ENCODE data around the gene PRDX4.
"Not testable (repeated sequence)": the region's sequence is repeated elsewhere in the genome, so short reads cannot be mapped to it uniquely, and the experiment has no call there.

PRDX4 gene

DNA sequence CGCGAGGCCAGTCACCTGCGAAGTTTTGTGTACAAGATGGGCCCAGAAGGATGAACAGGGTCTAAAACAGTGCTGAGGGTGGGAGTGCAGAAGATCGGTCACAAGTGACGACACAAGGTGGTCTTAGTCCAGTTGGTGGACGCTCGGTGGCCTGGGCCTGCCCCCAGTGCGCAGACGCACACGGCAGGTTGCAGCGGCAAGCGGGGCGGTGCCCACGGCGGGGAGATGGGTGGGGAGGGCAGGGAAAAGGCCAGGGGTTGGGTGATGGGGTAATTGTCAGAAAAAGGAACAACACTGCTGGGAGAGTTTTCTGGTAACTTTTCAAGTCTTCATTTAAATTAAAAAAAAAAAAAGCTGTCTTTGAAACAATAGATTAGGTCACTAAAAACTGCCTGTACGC, 1.0 kb upstream of the PRDX4 start:
- in situ Hi-C loops (cut with HindIII; ENCODE audit: low sequenced_read_pairs), result no loop called here
- TF ChIP-seq, protein P1, sequence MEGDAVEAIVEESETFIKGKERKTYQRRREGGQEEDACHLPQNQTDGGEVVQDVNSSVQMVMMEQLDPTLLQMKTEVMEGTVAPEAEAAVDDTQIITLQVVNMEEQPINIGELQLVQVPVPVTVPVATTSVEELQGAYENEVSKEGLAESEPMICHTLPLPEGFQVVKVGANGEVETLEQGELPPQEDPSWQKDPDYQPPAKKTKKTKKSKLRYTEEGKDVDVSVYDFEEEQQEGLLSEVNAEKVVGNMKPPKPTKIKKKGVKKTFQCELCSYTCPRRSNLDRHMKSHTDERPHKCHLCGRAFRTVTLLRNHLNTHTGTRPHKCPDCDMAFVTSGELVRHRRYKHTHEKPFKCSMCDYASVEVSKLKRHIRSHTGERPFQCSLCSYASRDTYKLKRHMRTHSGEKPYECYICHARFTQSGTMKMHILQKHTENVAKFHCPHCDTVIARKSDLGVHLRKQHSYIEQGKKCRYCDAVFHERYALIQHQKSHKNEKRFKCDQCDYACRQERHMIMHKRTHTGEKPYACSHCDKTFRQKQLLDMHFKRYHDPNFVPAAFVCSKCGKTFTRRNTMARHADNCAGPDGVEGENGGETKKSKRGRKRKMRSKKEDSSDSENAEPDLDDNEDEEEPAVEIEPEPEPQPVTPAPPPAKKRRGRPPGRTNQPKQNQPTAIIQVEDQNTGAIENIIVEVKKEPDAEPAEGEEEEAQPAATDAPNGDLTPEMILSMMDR (IDR thresholded peaks at IDR 0.05; ENCODE audit: low read depth, low read length, missing control alignments), result no peak
- H3K4me3 ChIP-seq (ENCODE audit: low read depth, low read length), result no peak overlapping the region
- DNase-seq (ENCODE audit: low read depth), result no peak

DNA sequence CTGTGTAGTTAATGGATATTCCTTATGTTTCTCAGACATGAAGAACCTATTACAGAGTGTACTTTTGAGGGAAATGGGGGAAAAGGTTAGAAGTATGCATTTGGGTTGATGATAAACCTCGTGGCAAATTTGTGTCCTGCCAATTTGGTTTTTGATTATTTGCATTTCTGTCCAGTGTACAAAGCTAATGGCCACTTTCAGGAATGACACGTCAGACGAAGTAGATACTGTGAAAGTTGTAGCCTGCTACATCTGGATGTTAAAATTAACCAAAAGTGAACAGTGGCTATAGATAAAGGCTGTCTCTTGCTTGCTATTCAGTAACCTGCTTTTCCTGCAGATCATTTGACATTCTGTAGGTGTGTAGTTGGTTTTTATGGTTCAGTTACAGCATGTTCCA, 1.0 kb downstream of the PRDX4 start:
- TF ChIP-seq, protein P1 (IDR thresholded peaks at IDR 0.05; ENCODE audit: low read depth, low read length, missing control alignments), result no peak
- in situ Hi-C loops (cut with HindIII; ENCODE audit: low sequenced_read_pairs), result no loop called here
- H3K4me3 ChIP-seq (ENCODE audit: low read depth, low read length), result peak overlapping the region; percentile 60
- no peak for DNase-seq (ENCODE audit: low read depth)

DNA sequence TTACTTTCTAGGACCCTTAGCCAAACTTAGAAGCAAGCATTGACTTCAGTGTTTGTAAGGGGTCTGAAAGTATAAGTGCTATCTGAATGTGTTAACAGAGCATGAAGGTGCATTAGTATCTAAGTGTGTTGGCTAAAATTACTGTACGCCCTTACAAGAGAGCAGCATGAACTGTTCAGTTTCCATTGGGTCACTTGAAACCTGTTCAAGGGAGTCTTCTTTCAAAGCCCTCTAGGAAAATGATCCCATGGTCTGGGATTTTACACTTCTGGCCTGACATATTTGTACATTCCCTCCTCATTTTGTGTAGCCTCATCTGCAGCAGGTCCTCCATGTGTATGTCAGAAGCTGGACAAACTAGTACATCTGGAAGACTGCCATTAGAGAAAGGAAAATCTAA, 3.2 kb downstream of the PRDX4 start:
- in situ Hi-C loops (cut with HindIII; ENCODE audit: low sequenced_read_pairs), result no loop called here

DNA sequence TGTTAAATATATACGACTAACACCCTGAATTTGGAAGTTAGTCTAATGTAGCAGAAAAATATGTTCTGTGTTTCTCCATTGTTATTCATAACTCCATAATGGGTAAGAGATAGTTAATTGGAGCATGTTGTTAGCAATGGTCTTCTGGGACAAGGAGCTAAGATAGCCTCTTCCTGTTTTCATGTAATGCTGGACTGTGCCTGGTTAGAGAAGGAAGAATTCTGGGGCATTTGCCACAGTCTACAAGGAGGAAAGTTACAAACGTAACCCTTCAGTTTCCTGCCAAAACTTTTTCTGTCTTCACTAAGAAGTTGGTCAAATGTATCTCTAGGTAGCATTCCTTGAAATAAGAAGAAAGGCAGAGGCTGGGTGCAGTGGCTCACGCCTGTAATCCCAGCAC, 5.8 kb downstream of the PRDX4 start:
- DNase-seq (ENCODE audit: low read depth), result no peak
- H3K4me3 ChIP-seq (ENCODE audit: low read depth, low read length), result no peak overlapping the region
- TF ChIP-seq, protein P1 (IDR thresholded peaks at IDR 0.05; ENCODE audit: low read depth, low read length, missing control alignments), result no peak
- in situ Hi-C loops (cut with HindIII; ENCODE audit: low sequenced_read_pairs), result no loop called here

More for the DNA sequence above, 3.2 kb downstream of the PRDX4 start:
- DNase-seq (ENCODE audit: low read depth), result no peak
- TF ChIP-seq, protein P1 (IDR thresholded peaks at IDR 0.05; ENCODE audit: low read depth, low read length, missing control alignments), result no peak
- H3K4me3 ChIP-seq (ENCODE audit: low read depth, low read length), result no peak overlapping the region

DNA sequence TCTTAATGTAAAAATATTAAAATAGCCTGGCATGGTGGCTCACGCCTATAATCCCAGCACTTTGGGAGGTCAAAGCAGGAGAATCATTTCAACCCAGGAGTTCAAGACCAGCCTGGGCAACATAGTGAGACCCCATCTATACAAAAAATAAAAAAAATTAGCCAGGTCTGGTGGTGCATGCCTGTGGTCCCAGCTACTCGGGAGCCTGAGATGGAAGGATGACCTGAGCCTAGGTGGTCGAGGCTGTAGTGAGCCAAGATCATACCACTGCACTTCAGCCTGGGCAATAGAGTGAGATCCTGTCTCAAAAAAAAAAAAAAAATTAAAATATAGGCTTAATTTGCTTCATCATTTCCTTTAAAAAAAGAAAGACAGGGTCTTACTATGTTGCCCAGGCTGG, 9.2 kb downstream of the PRDX4 start:
- DNase-seq (ENCODE audit: low read depth); H3K4me3 ChIP-seq (ENCODE audit: low read depth, low read length); in situ Hi-C loops (cut with HindIII; ENCODE audit: low sequenced_read_pairs): not testable (repeated sequence)

DNA sequence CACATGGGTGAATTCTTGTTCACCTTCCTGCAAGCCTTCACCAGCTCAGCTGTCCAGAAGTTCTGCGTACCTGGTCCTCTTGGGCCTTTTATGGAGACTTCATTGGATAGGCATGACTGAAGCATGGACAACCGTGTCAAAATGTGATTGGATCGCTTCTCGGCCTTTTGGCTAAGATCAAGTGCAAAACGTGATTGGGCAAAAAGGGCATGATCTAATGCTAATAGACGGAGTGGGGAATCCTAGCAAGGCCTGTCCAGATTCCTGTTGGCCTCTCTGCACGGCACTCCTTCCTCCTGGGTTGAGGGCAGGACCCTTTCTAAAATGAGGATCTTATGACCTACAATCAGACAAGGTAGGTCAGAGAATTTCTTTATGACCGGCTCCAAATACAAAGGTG, 24.9 kb downstream of the PRDX4 start:
- in situ Hi-C loops (cut with HindIII; ENCODE audit: low sequenced_read_pairs), result no loop called here
- TF ChIP-seq, protein P1 (IDR thresholded peaks at IDR 0.05; ENCODE audit: low read depth, low read length, missing control alignments), result no peak
- DNase-seq (ENCODE audit: low read depth), result no peak
- H3K4me3 ChIP-seq (ENCODE audit: low read depth, low read length), result no peak overlapping the region

DNA sequence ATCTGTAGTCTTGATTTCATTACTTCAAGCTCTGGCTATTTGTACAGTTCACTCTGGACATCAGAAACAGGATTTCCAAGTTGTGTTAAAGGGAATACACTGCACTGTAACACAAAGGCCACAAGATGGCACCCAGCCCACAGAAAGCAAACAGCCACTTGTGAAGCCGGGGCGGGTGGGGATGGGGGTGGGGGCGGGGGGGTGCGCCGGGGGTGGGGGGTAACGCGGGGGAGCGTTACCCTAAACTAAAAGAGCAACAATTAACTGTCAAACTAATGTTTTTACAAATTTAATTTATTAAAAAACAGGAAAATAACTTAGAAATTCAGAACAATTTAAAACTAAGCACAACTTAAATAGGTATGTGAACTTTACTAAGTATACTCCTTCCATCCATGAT, 27.3 kb downstream of the PRDX4 start:
- TF ChIP-seq, protein P1 (IDR thresholded peaks at IDR 0.05; ENCODE audit: low read depth, low read length, missing control alignments), result peak; percentile 44
- peak; percentile 41 for DNase-seq (ENCODE audit: low read depth)
- H3K4me3 ChIP-seq (ENCODE audit: low read depth, low read length), result no peak overlapping the region
- in situ Hi-C loops (cut with HindIII; ENCODE audit: low sequenced_read_pairs), result no loop called here
